OCI-LY7 (cell line): ENCODE data around the gene PLXNA4. TPM values are rescaled to one million over a fixed set of nuclear protein-coding genes. Genes with fewer than 3 reads are reported as not detected.

Source experiments
- BruUV-seq: library from RNA; stranded (reverse); fragments of 400-500 nt; replicated peaks from 2 replicates; lab custom pipeline; 2021; lab: Mats Ljungman, UMichigan
- CTCF ChIA-PET: fragments of 300-600 bp; sonication (Branson Sonifier 250); formaldehyde crosslinking; loops from one replicate; lab custom pipeline; 2022; ENCODE audit warnings: antibody characterized with exemption; ENCODE audit not compliant: unreplicated experiment; lab: Charles Lee
- POLR2A ChIA-PET: fragments of 300-600 bp; sonication (Branson Sonifier 250); formaldehyde crosslinking; loops from one replicate; lab custom pipeline; 2022; ENCODE audit warnings: antibody characterized with exemption; lab: Charles Lee
- DNase-seq: peaks from one replicate; pipeline ENCODE4 v3.0.0-alpha.2; 2015; ENCODE audit warnings: low spot score
- H2AFZ ChIP-seq: fragments of 200-600 bp; sonication (generic), shearing (Covaris generic); 2 replicates; pipeline ENCODE4 v1.6.1; 2014; ENCODE audit warnings: mild to moderate bottlenecking, antibody characterized with exemption, low read length, moderate library complexity
- H3K27ac ChIP-seq: fragments of 200-600 bp; sonication (generic); 2 replicates; pipeline ENCODE4 v1.5.1; 2014; ENCODE audit warnings: mixed run types, low read depth, mild to moderate bottlenecking, moderate library complexity, low read length, inconsistent platforms; ENCODE audit not compliant: poor library complexity, severe bottlenecking
- H3K36me3 ChIP-seq: fragments of 200-600 bp; sonication (generic); 2 replicates; pipeline ENCODE4 v1.6.1; 2014; ENCODE audit warnings: mild to moderate bottlenecking, antibody characterized with exemption, low read length, moderate library complexity, mixed read lengths; ENCODE audit not compliant: insufficient read depth
- H3K4me1 ChIP-seq: fragments of 200-600 bp; sonication (generic); 2 replicates; pipeline ENCODE4 v1.5.1; 2014; ENCODE audit warnings: mild to moderate bottlenecking, low read length; ENCODE audit not compliant: insufficient read depth, poor library complexity, severe bottlenecking
- H3K4me2 ChIP-seq: fragments of 200-600 bp; sonication (generic); 2 replicates; pipeline ENCODE4 v1.6.1; 2014; ENCODE audit warnings: mild to moderate bottlenecking, low read length
- H3K4me3 ChIP-seq: fragments of 200-600 bp; sonication (generic); 2 replicates; pipeline ENCODE4 v1.5.1; 2014; ENCODE audit warnings: mild to moderate bottlenecking, low read depth, low read length; ENCODE audit not compliant: poor library complexity, severe bottlenecking
- H3K79me2 ChIP-seq: fragments of 200-600 bp; sonication (generic); 2 replicates; pipeline ENCODE4 v1.6.1; 2016; ENCODE audit warnings: low read depth, mild to moderate bottlenecking, low read length, moderate library complexity, mixed read lengths; ENCODE audit not compliant: insufficient read depth
- H3K9me2 ChIP-seq: fragments of 200-600 bp; sonication (generic); 2 replicates; pipeline ENCODE4 v1.6.1; 2016; ENCODE audit warnings: mild to moderate bottlenecking, low read length, mixed read lengths; ENCODE audit not compliant: insufficient read depth
- H3K9me3 ChIP-seq: fragments of 200-600 bp; sonication (generic); 2 replicates; pipeline ENCODE4 v1.6.1; 2014; ENCODE audit warnings: mild to moderate bottlenecking, mixed run types, low read length, mixed read lengths
- H4K20me1 ChIP-seq: fragments of 200-600 bp; sonication (generic); 2 replicates; pipeline ENCODE4 v1.6.1; 2014; ENCODE audit warnings: mild to moderate bottlenecking, antibody characterized with exemption, low read length, moderate library complexity, mixed read lengths; ENCODE audit not compliant: insufficient read depth
- EZH2phosphoT487 ChIP-seq: fragments of 200-600 bp; sonication (generic); IDR thresholded peaks from 2 replicates; pipeline ENCODE4 v1.6.1; 2018; ENCODE audit warnings: low read depth, borderline replicate concordance, mild to moderate bottlenecking, mixed run types, antibody characterized with exemption, low read length, moderate library complexity, mixed read lengths
- intact Hi-C: fragments of 100-400 bp; cut with micrococcal nuclease; formaldehyde crosslinking; loops from one replicate; pipeline ENCODE4 v1.10.0; 2022; ENCODE audit not compliant: unreplicated experiment
- total RNA-seq, 2 experiments: library from RNA; depleted of rRNA in 1 of 2; stranded (reverse); fragments of >200 nt in 1 of 2; shearing (Covaris generic) in 1 of 2; gene quantifications; 2 replicates each; pipeline ENCODE4 v1.2.3, GENCODE V29; 2014 to 2022
- TF ChIP-seq, protein P1 (sequence below): fragments of 200-600 bp; sonication (generic); conservative IDR thresholded peaks from 2 replicates; pipeline ENCODE4 v1.5.1; 2014; ENCODE audit warnings: mild to moderate bottlenecking, antibody characterized with exemption, low read length, moderate library complexity, mixed read lengths

The PLXNA4 gene
- total RNA-seq, 2 experiments from 2014 or later = not detected

DNA sequence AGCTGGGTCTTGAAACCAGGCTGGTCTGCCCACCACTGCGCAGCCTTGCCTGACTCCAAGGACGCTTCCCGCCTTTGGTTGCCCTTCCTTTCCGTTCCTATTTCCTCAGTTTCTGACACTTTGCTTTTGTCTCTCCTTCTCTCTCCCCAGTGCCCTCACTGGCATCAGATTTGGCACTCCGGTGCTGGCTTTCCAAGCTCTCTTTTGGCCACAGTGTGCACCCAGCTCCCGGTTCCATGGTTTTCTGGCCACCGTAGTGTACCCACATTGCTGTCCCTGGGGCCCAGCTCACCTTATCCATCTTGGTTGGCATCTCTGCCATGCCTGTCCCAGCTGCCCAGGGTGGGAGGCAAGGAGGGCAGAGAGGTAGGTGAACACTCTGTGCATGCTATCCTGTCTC is 142.2 kb downstream of the PLXNA4 start:
- ChIA-PET POLR2A (no interaction called here), CTCF (no interaction called here)
- Histone ChIP-seq H3K36me3 (no peaks in the 10 kb centered on the region), H3K4me3 (no peak overlapping the region), H4K20me1 (no peaks in the 10 kb centered on the region), H3K9me3 (no peaks in the 10 kb centered on the region), H2AFZ (no peak overlapping the region), H3K9me2 (no peaks in the 10 kb centered on the region), H3K79me2 (no peaks in the 10 kb centered on the region), H3K27ac (no peak overlapping the region), H3K4me1 (no peaks in the 10 kb centered on the region), H3K4me2 (no peak overlapping the region)
- no peak for DNase-seq
- TF ChIP-seq, protein P1, sequence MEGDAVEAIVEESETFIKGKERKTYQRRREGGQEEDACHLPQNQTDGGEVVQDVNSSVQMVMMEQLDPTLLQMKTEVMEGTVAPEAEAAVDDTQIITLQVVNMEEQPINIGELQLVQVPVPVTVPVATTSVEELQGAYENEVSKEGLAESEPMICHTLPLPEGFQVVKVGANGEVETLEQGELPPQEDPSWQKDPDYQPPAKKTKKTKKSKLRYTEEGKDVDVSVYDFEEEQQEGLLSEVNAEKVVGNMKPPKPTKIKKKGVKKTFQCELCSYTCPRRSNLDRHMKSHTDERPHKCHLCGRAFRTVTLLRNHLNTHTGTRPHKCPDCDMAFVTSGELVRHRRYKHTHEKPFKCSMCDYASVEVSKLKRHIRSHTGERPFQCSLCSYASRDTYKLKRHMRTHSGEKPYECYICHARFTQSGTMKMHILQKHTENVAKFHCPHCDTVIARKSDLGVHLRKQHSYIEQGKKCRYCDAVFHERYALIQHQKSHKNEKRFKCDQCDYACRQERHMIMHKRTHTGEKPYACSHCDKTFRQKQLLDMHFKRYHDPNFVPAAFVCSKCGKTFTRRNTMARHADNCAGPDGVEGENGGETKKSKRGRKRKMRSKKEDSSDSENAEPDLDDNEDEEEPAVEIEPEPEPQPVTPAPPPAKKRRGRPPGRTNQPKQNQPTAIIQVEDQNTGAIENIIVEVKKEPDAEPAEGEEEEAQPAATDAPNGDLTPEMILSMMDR = no peak
- TF ChIP-seq EZH2phosphoT487 = no peak
- intact Hi-C loops = no loop called here
- no TSS peak for BruUV-seq

DNA sequence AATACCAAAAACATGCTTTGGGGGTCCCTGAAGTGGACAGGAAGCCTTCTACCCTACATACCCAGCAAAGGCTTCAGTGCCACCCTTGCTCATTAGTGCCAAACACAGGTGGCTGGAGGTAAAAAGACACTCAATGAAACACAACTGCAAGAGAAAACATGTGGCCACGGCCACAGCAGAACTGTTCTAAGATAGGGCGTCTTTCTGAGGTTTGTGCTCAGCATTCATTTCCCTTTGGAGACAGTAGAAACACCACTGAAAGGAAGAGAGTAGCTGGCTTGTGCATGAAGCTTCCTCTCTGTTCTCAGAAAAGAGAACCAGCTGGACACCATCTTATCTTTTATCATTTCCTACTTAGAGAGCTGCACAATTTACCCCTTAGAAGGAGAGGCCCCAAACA is 143.0 kb downstream of the PLXNA4 start:
- intact Hi-C loops = no loop called here
- Histone ChIP-seq H3K27ac (no peak overlapping the region), H3K4me2 (no peak overlapping the region), H3K4me1 (no peaks in the 10 kb centered on the region), H3K9me2 (no peaks in the 10 kb centered on the region), H2AFZ (no peak overlapping the region), H4K20me1 (no peaks in the 10 kb centered on the region), H3K4me3 (no peak overlapping the region), H3K79me2 (no peaks in the 10 kb centered on the region), H3K9me3 (no peaks in the 10 kb centered on the region), H3K36me3 (no peaks in the 10 kb centered on the region)
- TF ChIP-seq EZH2phosphoT487 = no peak
- TF ChIP-seq, protein P1 = no peak
- DNase-seq = no peak
- ChIA-PET POLR2A (no interaction called here), CTCF (no interaction called here)
- BruUV-seq = no TSS peak

DNA sequence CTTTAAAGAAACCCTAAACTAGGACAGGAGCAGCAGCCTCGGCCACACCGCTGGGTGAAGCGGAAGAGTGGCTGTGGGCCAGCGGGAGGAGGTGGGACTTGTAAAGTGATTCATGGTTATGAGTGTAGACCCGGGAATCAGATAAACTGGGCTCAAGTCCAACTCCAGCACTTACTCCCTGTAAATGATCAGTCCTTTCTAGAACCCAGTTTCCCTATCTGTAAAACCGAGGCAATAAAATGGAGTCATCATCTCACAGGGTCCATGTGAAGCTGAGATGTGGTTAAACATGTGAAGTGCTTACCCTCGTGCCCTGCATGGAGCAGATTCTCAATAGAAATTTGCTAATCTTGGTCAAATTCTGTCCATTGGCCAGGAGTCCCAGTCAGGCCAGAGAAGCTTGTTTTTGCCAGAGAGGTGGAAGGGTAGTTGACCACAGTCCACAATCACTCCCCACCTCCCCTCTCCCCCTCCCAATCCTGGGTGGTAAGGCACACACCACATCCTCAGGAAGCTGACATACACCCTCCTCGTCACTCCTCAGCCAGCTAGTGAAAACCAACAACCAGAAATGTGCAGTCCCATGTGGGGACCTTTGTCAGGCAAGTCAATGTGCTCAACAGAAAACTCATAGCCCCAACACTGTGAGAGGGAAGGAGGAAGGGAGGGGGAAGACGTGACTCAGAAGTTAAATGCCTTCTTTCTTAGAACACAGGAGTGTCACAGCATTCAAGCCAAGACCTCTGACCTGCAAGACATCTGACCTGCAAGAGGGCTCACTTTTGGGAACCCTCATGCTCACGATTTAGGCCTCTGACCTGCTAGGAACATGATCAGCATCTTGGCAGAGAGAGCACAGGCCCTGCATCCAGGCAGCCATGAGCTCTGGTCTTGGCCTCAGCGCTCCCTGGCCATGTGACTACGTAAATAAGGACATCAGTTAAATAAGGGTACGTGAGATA is 145.1 kb downstream of the PLXNA4 start:
- Histone ChIP-seq H4K20me1 (no peaks in the 10 kb centered on the region), H3K4me1 (no peaks in the 10 kb centered on the region), H3K9me2 (no peaks in the 10 kb centered on the region), H3K4me3 (no peak overlapping the region), H3K9me3 (no peaks in the 10 kb centered on the region), H3K4me2 (no peak overlapping the region), H3K79me2 (no peaks in the 10 kb centered on the region), H3K36me3 (no peaks in the 10 kb centered on the region), H2AFZ (no peak overlapping the region), H3K27ac (no peak overlapping the region)
- POLR2A ChIA-PET = no interaction called here
- CTCF ChIA-PET = no interaction called here
- DNase-seq = no peak
- no TSS peak for BruUV-seq
- TF ChIP-seq, protein P1 = no peak
- TF ChIP-seq EZH2phosphoT487 = no peak
- intact Hi-C loops = no loop called here
